ENCODE data around the gene SEMA5A. TPM values are rescaled to one million over a fixed set of nuclear protein-coding genes. Genes with fewer than 3 reads are reported as not detected.

SEMA5A gene
- polyA plus RNA-seq, 12 donors: 28.2 to 49.1 (median 36.4) TPM; not detected in 1

DNA sequence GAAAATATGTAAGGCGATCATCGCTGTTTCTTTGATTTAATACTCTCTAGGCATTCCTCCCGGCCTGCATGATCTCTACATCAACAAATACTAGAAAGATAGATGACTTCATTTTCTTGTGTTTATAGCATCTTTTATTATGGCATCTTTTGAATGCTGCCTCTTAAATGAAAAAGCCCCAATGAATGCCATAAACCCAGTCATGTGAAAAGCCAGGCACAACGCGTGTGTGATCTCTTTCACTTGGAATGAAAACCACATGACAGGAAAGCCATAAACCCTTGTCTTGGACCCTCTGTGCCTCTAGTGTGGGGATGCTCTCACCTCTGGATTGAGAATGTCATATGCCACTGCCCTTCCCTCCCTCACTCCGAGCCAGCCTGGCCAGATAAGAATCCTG lies 476.2 kb downstream of the SEMA5A start:
- DNase-seq: no peak

DNA sequence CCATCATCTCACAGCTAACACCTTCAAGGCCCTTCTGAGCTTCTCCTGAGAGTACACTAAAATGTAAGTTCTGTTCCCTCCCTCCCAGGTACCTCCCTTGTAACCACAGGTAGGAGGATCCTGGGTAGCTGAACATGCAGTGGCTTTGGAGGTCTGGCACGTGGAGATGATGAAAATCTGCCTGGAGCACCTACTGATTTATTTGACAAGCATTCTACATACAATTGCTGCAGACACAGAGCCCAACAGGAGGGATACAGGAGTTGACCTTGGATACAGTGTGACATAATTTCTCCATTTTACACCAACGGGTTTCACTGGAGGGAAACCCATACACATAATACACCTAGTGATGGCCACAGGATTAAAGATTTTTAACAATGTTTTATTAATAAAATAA lies 478.7 kb downstream of the SEMA5A start:
- DNase-seq: no peak

DNA sequence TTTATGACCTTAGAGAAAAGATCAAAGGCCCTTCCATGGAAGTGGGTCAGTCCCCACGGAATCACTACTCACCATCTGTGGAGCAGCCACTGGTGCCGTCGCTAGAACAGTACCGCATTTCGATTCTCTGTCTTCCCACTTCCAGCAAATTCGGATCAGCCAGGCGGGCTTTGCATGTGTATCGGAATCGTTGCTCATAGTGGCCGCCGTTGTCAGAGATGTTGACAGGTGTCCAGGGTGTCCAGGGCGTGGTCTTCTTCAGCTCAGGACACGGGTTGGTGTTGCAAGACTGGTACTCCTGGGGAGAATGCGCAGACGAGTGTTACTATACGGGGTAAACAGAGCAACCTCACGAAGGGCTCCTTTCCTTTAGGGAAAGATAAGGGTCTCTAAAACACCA lies 479.5 kb downstream of the SEMA5A start:
- no peak for DNase-seq

DNA sequence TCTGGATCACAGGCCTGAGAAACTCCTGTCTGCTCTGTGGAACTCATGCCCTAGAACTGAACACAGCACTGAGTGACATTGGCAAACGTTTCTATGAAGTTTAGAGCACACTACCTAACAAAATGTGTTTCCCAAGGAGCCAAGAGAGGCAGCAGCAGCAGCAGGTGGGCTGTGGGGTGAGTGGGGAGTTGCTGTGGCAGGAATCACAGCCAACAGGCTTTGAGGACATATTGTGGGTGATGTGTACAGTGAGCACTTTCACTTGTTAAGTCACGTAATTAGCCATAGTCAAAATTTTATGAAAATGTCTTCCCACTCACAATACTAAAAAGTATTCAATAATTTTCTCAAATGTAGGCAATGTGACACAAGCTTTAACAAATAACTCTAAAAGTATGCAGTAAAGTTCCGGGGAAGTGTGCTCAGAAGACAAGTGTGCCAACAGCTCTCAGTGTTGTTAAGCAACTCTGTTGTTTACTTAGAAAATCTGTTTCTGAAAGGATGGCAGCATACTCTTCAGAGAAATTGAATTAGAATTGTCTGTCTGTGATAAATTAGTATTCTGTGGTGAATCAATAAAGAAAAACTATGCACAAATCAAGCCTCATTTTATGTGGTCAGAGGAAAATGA lies 482.1 kb downstream of the SEMA5A start:
- DNase-seq: no peak

DNA sequence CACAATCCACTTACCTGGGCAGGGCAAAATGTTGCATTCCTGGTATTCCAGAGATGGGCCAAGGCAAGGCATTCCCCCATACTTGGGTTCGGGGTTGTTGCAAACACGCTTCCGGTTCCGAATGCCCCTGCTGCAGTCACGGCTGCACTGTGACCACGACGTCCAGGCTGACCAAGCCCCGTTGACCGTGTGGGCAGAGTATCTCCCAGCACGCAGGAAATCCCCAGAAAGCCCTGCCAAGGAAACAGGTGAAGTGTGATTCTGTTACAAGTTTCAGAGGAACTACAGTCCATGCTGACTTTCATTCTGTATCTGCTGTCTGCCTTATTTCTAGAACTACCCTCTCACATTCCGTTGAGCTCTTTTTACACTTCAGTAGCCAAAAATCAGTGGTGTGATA lies 483.0 kb downstream of the SEMA5A start:
- no peak for DNase-seq

DNA sequence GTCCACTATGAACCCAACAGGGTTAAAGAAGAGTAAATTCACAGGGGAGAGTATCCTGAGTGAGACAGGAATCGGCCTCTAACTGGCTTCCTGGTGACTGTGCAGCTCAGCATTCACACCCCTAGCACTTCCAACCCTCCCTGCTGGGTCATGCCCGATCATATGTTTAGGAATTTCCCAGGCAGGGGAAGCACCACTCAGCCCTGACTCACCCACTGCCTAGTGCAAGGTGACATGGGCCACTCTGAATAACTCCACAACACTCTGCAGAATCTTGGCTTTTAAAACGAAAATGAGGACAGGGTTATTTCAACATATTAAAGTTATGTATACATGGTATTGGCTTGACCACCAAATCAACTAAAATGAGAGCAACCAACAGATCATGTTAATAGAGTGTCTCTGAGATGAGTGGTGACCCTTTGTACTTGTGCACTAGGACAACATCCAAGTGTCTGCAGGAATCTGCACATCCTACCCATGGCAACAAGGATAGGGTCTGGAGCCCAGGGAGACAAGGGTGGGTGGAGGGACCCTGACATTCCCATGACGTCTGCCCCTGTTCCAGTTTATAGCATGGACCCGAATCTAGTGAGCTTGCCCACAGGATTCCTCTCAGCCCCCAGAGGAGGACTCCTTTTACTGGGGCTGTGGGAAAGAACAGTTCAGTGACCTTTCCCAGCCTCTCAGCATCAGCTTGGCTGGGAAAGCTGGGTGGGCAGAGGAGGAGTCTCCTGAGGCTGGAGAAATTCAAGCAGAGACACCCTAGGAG lies 485.8 kb downstream of the SEMA5A start:
- DNase-seq: no peak

DNA sequence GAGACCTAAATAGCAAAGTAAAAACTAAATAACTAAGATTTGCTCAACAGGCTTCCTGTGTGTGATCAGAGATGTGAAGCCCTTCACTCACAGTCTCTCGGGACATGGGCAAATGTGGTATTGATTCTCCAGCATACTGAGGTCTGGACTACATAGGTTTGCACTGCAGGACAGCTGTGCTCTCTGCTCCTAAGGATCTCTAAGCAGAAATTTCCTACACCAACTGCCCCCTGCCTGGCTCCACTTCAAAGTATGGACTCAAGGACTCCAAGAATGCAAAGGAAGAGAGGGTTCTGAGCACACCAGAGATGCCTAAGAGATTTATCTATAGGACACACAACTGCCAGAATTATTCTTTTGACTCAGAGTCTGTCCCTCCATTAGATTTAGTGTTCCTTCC lies 487.2 kb downstream of the SEMA5A start:
- DNase-seq: no peak

DNA sequence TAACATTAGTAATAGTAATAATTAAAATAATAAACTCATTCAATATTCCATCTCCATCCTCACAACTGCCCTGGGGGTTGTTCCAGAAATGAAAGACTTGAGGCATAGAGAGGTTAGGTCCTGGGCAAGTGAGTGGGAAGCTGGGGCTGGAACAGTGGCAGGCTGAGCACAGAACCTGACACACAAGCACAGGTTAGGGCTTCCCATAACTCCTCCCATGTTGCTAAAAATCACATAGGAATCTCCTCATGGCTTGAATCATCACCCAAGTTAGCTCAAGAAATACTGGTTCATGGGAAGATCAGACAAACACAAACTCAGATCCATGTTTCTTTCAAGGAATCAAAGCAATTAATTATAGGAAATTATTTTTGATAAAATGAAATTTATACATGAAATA lies 487.7 kb downstream of the SEMA5A start:
- DNase-seq: no peak

DNA sequence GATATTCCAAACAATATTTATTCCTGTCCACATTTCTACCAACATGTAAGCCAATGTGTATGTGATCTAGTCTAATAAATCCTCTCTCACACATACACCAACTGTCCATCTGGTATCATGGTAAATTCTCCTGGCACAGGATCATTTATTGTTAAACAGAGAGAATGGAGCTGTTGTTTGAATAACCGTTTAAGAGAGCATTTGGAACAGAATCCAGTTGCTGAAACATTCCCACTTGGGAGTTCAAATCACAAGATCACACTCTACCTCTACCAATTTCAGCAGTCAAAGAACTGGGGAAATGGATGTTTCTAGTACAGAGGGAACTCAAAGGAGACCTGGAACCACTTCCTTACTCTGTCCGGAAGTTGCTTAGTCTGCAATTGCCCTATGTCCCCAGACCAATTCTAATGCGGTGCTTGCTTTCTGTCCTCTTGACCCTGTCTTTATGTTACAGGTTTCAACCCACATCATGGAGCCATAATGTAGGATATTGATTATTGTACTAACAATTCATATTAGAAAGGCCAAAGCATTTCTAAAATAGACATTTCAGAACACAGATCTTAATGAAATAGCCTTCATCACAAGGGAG lies 488.4 kb downstream of the SEMA5A start:
- no peak for DNase-seq

DNA sequence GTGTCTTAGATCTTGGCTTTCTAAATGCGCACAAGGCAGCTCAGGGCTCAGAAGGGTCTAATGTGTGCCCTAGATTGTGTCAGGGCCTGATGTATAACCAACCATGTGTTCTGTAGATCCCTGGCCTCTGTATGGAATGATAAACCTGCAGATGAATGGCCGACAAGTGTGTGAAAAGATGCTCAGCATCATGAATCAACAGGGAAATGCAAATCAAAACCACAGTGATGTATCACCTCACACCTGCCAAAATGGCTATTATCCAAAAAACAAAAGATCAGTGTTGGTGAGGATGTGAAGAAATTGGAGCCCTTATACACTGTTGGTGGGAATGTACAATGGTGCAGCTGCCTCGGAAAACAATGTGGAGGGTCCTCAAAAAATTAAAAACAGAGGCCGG lies 489.8 kb downstream of the SEMA5A start:
- no peak for DNase-seq

DNA sequence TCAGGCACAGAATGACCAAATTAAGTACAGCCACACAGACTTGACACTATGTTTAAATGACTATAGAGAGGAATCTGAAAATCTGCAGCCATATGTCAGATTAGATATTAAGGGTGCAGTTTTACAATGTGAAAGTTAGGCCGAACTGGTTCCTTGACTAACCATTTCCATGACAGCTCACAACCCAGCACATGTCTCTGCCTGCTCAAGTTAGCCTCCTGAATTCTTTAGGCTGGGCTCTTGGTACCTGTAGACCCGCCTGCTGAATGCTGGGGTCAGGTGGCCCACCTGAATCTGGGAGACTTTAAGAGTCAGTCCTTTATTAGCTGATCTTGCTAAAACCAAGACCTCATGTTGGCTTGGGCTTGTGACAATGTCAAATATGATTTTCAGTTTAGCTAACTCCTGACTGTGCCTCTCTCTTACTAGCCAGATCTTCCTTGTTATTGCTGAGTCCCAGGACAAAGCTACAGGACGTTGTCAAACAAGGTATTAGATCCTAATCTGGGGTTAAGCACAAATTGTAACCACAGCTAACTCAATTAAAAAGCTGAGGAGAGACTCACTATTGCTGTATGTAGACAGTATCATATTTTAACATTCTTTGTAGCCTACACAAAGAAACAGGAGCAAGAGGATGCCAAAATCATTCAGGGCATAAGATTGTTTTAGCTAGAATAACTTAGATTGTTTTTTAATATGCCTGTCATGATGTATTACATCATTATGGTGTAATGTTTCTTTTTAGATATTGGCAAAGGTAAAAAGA lies 490.9 kb downstream of the SEMA5A start:
- DNase-seq: no peak

DNA sequence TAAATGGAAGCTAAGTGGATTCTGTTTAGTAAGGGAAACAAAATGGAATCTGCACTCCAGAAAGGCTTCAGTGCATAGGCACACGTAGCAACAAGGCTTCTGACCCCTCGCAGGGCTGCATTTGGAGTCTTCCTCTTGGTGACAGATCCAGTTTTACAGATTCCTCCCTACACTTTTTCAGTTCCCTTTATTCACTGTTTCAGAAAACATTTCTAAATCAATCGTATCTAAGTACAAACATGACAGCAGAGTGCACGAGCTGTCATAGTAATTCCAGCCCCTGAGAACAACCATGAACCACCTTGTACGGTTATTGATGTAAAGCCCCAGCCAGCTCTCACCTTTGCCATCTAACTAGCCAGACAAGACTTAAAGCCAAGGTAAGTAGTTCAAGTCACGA lies 491.6 kb downstream of the SEMA5A start:
- no peak for DNase-seq

DNA sequence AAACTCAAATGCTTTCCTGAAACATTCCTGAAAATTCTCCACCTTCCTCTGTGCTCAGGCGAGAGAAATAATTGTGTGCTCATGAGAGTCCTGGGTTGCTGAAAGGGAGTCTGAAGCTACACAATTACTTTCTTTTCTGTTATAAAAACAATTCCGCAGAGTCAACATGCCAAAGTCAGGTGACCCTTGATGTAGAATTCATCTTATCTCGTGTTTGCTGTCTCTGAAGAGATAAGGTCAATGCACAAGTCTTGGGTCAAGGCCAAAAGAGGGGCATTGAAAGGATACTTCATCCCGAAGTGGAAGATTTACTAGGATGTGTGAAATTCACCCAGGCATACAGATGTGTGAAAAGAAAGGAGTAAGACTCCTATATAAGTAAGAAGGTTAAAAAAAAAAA lies 493.5 kb downstream of the SEMA5A start:
- no peak for DNase-seq

DNA sequence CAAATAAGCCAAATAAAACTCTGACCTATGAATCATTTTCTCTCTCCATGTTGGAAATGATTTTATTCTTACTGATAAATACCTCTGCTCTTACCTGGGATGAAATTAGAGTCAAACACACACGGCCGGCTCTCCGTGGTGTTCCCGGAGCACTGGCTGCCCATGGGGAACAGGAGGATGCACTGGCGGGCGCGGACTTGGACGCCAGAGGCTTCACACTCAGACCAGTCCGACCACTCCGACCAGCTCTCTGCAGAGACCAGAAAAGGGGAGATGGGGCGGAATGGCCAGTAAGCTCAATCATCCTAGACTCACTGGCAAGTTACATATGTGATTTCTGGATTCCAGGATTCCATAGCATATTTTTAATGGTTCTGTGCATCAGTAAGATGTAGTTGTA lies 494.1 kb downstream of the SEMA5A start:
- DNase-seq: no peak

DNA sequence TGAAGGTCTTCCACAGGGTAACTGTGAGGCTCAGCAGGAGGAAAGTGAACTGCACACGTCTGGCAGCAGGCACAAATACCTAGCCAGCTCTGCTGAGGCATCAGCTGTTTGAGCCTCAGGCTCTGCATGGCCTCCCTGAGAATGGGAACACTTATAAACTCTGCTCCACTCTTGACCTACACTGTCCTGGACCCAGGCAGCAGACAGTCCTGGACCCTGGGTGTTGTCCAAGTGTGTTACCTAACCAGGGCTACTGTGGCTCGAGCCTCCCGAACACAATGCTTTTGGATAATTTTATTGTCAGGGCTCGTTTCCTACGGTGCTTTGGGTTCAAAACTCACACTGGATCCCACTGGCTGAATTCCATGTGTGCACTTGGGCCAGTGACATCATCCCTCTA lies 497.9 kb downstream of the SEMA5A start:
- DNase-seq: no peak

DNA sequence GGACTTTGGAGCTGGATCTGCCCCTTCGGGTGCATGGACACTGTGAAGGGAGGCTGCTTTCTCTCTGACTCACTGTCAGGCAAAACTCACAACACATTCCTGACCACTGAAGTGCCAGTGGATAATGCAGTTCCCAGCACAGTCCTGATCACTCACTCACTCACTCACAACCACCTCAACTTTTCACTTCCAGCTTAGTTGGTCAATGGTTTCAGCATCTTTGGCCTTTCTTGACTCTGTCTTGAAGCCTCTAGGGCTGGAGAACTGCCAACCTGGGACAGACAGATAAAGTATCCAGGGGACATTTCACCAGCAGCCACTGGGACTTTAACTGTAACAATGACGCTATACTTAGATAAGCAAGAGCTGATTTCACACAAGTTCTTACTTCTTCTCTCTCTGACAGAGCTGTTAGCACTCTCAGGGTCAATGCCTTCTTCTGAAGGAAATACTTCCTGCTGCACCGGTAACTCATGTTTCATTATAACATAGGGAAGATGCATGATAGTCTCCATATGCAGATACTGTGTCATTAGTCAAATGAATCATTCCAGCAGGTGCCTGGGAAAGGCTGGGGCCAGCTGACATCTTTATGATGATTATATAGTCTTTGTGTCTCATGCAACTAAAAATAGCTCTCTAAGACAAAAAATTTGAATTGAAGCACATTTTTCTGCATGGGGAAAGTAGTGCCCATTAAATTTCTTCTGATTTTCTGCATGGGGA lies 499.0 kb downstream of the SEMA5A start:
- no peak for DNase-seq

DNA sequence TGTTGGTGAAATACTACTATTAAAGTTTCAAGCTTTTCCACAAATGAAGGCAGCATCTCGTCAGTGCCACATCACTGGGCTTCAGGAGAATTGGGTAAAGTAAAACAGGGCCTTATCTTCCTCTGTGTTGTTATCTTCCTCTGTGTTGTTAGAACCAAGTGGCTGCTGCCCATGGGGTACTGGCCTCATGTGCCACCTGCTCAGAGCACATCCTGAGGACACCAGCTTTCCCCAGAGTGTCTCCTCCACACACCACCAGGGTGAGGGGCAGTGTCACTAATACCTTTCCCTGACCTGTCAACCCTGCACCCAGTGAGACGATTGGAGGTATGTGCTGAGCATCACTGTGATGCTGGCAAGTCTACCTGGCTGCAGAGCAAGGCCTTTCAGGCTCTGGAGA lies 499.9 kb downstream of the SEMA5A start:
- no peak for DNase-seq

DNA sequence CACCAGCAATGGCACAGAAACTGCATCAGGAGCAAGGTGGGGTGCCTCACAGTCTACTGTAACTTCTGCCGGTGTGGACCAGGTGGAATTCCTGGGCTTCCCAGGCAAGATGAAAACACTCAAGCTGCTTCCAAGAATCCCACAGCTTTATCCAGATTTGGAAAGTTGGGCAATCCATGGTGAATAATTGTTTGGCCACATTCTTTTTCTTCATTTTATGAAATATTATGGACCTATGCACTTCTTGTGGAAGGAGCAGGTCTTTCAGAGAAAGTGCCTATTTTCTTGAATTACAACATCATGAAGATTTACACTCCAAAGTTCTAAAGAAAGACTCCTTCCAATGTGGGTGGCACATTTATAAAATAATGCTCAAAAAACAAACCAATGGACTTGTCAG lies 503.6 kb downstream of the SEMA5A start:
- no peak for DNase-seq

DNA sequence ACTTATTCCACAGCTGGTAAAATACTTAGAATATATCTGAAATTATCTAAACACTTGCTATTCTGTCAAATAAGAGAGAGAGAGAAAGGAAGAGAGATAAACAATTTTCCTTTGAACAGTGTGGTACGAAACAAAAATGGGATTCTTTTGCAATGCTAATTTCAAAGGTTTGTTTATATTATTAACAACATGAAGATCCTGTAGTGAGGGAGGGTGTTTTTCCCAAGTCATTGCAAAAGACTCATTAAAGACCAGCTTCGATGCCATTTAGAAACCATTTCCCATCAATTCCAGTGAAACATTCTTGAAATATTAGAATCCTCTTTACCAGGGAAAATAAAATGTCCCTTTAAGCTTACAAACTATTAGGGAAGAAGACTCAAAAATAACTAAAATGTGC lies 505.4 kb downstream of the SEMA5A start:
- DNase-seq: no peak

DNA sequence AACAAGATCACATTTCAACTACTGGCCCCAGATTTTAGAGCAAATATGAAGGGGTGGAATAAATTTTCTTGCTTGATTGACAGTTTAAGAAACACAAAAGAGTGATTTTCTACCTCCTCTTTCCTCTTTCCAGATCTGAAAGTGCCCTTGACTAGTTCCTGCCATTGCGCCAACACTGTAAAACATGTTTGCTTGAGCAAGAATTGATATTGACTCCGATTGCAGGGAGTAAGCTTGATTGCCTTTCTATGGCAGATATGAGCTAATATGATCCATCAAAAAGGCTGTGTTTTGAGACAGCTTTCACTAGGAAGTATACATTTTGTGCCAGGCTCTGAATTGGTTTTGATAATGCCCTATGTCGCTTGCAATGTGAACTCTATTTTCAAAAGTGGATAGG lies 508.8 kb downstream of the SEMA5A start:
- no peak for DNase-seq

DNA sequence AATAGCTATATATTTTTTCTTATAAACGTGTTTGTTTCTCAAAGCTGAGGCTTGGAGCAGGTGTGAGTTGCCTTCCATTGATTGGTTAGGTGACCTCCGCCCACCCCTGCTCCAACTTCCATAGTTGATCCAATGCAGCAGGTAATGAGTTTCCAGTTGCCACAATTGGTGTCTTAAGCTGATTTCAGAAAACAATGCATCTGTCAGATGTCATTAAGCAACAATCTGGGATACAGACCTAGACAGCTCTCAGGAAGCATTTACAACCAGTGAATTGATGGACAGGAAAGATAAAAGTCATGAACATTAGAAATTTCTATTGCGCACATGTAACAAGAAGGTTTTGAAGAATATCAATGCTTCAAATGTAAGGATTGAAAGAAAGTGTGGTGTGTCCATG lies 510.5 kb downstream of the SEMA5A start:
- DNase-seq: no peak

DNA sequence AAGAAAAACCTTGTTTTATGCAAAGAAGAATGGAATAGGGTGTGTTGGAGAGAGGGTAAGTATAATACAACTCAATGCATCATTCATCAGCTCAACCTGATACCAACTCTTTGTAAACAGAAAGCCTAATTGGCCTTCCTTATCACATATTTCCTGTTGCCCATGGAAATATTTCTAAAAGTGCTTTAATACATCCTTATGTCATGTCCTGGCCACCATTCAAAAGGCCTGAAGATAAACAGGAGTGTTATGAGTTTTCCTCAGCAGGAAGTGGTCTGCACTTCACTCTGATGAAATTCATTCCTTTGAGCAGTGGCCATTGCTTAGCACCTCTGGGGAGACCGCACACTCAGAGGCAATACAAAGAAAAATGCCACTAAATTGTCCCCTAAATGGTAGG lies 511.2 kb downstream of the SEMA5A start:
- no peak for DNase-seq

All from muscle of arm (tissue), 12 donors.